ENCODE measurements around the gene INVS.

Gene INVS

DNA sequence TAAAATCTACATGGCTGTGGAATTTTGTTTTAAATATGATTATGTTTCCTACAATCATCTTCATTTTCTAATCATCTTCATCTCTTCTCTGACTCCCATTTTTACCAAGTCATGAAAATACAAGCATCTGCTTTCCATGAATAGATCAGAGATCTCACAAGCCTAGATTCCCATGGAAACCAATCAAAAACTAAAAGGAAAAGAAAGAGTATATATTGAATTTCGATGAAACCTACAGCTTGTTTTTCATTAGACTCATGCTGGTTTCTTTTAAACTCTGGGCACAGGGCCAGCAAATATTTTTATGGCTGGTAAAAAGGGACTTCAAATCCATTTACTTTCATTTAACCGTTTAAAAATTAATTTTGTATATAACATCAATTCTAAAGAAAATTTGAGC is 51.2 kb downstream of the INVS start:
- TF ChIP-seq, protein P1, sequence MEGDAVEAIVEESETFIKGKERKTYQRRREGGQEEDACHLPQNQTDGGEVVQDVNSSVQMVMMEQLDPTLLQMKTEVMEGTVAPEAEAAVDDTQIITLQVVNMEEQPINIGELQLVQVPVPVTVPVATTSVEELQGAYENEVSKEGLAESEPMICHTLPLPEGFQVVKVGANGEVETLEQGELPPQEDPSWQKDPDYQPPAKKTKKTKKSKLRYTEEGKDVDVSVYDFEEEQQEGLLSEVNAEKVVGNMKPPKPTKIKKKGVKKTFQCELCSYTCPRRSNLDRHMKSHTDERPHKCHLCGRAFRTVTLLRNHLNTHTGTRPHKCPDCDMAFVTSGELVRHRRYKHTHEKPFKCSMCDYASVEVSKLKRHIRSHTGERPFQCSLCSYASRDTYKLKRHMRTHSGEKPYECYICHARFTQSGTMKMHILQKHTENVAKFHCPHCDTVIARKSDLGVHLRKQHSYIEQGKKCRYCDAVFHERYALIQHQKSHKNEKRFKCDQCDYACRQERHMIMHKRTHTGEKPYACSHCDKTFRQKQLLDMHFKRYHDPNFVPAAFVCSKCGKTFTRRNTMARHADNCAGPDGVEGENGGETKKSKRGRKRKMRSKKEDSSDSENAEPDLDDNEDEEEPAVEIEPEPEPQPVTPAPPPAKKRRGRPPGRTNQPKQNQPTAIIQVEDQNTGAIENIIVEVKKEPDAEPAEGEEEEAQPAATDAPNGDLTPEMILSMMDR (IDR thresholded peaks at IDR 0.05): no peak
- Histone ChIP-seq H3K27ac (no peak overlapping the region), H3K4me3 (no peak overlapping the region)
- DNase-seq (ENCODE audit: low spot score): no peak

DNA sequence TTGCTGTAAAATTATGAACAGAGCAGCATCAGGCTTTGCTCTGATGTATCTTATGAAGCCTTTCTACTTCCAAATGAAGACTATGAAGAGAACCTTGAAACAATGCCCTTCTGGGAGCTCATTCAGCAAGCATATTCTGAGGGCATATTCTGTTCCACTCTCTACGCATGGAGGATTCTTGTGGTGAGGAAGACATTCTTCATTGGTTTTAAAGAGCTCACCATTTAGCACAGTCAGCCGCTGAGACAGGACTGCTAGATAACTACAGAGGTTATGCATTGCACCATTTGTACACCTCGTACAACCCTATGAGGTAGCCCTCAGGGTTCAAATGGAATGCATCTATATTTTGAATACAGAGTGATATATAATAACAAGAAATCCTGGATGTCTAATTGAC is 61.0 kb downstream of the INVS start:
- TF ChIP-seq, protein P1 (IDR thresholded peaks at IDR 0.05): no peak
- Histone ChIP-seq H3K4me3 (no peak overlapping the region), H3K27ac (no peak overlapping the region)
- no peak for DNase-seq (ENCODE audit: low spot score)

DNA sequence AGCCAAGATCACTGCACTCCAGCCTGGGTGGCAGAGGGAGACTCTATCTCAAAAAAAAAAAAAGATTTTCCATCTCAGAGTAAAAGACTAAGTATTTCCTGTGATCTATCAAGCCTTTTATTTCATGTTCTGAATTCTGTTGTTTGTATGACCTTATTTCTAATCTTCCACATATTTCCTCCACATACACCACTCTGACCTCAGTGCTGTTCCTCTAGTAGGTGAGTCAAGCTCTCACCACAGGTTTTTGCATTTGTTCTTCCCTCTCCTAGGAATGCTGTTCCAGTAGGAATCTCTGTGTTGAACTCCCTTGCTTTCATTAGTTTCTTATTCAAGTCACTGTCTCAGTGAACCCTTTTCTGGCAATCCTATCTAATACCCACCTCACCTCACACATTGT is 68.1 kb downstream of the INVS start:
- TF ChIP-seq, protein P1 (IDR thresholded peaks at IDR 0.05): no peak
- no peak for DNase-seq (ENCODE audit: low spot score)
- Histone ChIP-seq H3K4me3 (no peak overlapping the region), H3K27ac (no peak overlapping the region)

DNA sequence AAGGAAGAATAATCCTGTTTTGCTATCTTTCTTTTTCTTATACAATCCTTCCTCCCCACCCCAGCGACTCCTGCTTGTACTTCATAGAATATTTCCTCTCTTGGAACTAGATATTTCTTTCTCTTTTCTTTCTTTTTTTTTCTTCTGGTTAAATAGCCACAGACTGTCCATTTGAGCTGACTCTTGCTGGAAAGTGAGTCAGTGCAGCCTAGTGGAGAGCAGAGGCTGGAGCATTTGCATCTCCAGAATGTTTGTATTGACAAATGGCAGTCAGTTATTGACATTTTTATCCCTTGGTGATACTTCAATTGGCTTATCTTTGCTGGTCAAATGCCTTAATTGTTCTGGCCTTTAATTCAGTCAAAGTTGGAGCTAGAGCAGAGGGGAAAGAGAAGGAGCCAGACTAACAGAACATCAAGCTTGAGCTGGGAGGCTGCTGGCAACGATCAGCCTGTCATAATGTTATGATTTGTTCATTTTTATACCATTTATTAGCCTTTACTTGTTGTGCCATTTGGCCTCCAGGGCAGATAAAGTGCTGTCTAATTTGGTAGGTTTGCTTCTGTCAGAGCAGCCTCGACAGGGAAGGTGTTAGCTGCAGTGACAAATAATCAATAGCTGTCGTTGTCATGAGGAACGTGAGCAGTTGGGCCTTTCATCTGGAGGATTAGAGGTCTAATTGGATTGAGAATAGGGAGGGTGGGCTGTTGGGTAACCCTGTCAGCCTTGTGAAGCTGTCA is 69.0 kb downstream of the INVS start:
- DNase-seq (ENCODE audit: low spot score): no peak

DNA sequence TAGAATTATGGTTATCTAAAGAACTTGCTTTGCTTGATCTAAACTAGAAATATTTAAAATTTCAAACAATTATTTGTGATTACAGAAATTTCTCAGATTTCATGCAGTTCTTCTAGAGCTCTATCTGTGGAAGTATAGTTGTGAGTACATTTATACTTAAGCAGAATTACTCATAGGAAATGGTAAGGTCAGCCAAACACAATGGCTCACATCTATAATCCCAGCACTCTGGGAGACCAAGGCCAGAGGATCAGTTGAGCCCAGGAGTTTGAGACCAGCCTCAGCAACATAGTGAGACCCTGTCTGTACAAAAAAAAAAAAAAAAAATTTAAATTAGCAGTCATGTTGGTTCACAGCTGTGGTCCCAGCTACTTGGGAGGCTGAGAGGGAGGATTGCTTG is 71.0 kb downstream of the INVS start:
- H3K4me3 ChIP-seq: no peak overlapping the region
- no peak overlapping the region for H3K27ac ChIP-seq
- TF ChIP-seq, protein P1 (IDR thresholded peaks at IDR 0.05): no peak
- DNase-seq (ENCODE audit: low spot score): no peak

More for the DNA sequence above, 69.0 kb downstream of the INVS start:
- Histone ChIP-seq H3K4me3 (no peak overlapping the region), H3K27ac (no peak overlapping the region)
- TF ChIP-seq, protein P1 (IDR thresholded peaks at IDR 0.05): no peak

DNA sequence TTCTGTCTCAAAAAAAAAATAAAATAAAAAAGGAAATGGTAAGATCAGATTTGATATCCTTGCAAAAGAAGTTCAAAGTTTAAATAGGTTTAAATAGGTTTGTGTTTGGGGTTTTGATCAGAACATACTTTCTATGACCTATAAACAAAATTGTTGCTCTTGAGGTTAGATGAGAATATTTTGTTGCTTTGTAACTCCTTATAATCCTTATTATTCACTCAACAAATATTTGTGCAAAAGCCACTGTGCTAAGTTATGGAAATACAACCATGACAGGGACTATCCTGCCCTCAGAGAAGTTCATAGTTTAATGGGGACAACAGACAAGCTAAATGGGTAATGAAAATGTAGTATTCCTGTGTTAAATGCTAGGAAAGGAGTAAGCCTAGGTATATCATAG is 71.5 kb downstream of the INVS start:
- H3K4me3 ChIP-seq: no peak overlapping the region
- H3K27ac ChIP-seq: no peak overlapping the region
- TF ChIP-seq, protein P1 (IDR thresholded peaks at IDR 0.05): no peak
- DNase-seq (ENCODE audit: low spot score): no peak

DNA sequence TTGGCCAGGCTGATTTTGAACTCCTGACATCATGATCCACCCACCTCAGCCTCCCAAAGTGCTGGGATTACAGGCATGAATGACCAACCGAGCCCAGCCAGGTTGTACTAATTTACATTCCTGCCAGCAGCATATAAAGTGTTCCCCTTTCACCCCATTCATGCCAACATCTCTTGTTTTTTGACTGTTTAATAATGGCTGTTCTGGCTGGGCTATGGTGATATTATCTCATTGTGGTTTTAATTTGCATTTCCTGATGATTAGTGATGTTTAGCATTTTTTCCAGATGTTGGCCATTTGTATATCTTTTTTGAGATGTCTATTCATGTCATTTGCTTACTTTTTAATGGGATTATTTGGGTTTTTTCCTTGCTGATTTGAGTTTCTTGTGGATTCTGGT is 87.3 kb downstream of the INVS start:
- Histone ChIP-seq H3K27ac (no peak overlapping the region), H3K4me3 (no peak overlapping the region)
- DNase-seq (ENCODE audit: low spot score): no peak
- TF ChIP-seq, protein P1 (IDR thresholded peaks at IDR 0.05): no peak

Data from coronary artery (tissue), 2 donors.